Stomach smooth muscle (tissue), 2 donors: ENCODE measurements around the gene CCNK.

Experiments
- H3K27ac ChIP-seq: one replicate; pipeline ENCODE4 v1.7.0; 2013; ENCODE audit warnings: mild to moderate bottlenecking, low read length, inconsistent platforms
- H3K27me3 ChIP-seq, 2 donors: one replicate each; pipeline ENCODE4 v1.7.0; 2013; ENCODE audit warnings: low read length in 2 of 2; ENCODE audit not compliant: insufficient read depth in 2 of 2, control insufficient read depth in 1 of 2
- H3K36me3 ChIP-seq, 2 donors: one replicate each; pipeline ENCODE4 v1.7.0; 2013; ENCODE audit warnings: low read length in 2 of 2; ENCODE audit not compliant: control insufficient read depth in 2 of 2, insufficient read depth in 2 of 2
- H3K4me1 ChIP-seq: one replicate; pipeline ENCODE4 v1.7.0; 2013; ENCODE audit warnings: low read length; ENCODE audit not compliant: control insufficient read depth, insufficient read depth
- H3K4me3 ChIP-seq, 2 donors: one replicate each; pipeline ENCODE4 v1.7.0; 2013; ENCODE audit warnings: low read length in 2 of 2
- H3K9ac ChIP-seq, 2 donors: one replicate each; pipeline ENCODE4 v1.7.0; 2013; ENCODE audit warnings: low read length in 2 of 2, mild to moderate bottlenecking in 1 of 2
- H3K9me3 ChIP-seq, 2 donors: one replicate each; pipeline ENCODE4 v1.7.0; 2013; ENCODE audit warnings: low read length in 2 of 2; ENCODE audit not compliant: control insufficient read depth in 2 of 2
- donor health status: healthy.
- donor health status: Pancreatic carcinoma.

The CCNK gene

DNA sequence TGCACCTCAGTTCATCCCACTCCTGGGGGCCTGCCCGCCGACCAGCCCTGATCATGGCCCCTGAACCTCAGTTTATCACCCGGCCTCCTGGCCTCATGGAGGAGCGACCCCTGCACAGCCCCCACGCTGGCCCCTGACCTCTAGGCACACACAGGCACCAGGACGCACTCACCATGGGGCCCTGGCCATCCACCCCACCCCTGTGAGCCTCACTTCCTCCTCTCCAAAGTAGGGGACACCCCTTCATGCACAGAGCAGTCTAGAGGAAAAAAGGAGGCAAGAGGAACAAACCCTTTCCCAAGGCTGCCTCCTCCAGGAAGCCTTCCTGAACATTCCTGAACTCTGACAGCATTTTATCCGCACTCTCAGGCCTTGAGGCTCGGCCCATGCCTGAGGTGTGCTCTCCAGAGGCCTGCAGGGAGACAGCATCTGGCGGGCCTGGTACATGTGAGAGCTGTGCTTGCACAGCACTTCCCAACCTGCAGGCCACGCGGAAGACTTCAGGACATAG is 39.4 kb downstream of the CCNK start:
- Histone ChIP-seq H3K9me3 (no peaks in the 10 kb centered on the region), H3K4me3 (no peak overlapping the region), H3K27me3 (no peaks in the 10 kb centered on the region), H3K4me1 (peaks cover 56% of the 10 kb centered on the region), H3K27ac (no peak overlapping the region), H3K36me3 (peaks cover 0 to 5% of the 10 kb centered on the region in 2 donors), H3K9ac (no peak overlapping the region)

DNA sequence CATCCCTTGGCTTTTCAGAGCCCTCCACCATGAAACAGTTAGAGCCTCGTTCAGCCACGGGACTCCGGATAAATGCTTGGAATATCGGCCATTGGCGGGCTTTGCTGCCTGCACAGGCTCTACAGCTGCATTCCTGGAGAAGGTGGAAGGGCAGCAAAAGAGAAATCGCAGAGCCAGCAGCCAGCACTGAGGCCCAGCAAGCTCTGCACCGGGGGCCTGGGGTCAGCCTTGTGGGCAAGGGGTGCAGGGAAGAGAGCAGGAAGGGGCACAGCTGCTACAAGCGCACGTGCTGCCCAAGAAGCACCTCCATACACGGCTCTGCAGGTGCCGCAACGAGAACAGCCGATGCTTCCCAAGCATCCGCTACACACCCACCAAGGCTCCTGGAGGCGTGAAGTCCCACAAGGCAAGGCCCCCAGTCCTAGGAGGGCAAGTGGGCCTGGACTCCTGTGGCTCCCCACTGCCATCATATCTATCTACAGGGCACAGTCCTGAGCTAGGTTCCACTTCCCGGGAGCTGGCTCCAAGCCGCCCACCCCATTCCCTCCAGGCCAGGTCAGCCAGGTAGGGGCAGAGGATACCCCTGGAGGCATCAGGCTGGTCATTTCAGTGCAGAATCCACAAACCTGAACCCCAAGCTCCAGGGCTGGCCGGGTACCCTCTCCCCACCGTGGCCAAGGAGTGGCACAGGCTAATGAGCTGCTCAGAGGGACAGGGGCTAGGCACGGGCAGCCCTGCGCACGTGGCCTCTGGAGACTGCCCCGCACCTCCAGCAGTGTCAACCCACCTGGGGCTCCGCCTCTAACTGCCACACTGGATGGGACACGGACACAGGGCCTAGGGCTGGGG is 40.2 kb downstream of the CCNK start:
- Histone ChIP-seq H3K27ac (no peak overlapping the region), H3K27me3 (no peaks in the 10 kb centered on the region), H3K36me3 (peaks cover 0 to 5% of the 10 kb centered on the region in 2 donors), H3K4me3 (no peak overlapping the region), H3K4me1 (peaks cover 56% of the 10 kb centered on the region), H3K9ac (no peak overlapping the region), H3K9me3 (no peaks in the 10 kb centered on the region)

- no peaks in the 10 kb centered on the region for H3K9me3 ChIP-seq
- H3K27ac ChIP-seq: peak overlapping the region; percentile 71
- no peaks in the 10 kb centered on the region for H3K27me3 ChIP-seq
- H3K9ac ChIP-seq: no peak overlapping the region
- H3K4me3 ChIP-seq: no peak overlapping the region
- peaks cover 58% of the 10 kb centered on the region for H3K4me1 ChIP-seq
- H3K36me3 ChIP-seq: peaks cover 0 to 6% of the 10 kb centered on the region in 2 donors
These were observed 40.8 kb downstream of the CCNK start for GRCh38 chr14:99522025-99522401.

- H3K27ac ChIP-seq: peak overlapping the region; percentile 71
- peak overlapping the region in 1 of 2 donors; percentile 35 for H3K9ac ChIP-seq
These were observed 41.3 kb downstream of the CCNK start for GRCh38 chr14:99522457-99522891.

GRCh38 chr14:99522934-99523703 is 41.9 kb downstream of the CCNK start:
- Histone ChIP-seq H3K4me1 (peaks cover 59% of the 10 kb centered on the region), H3K36me3 (peaks cover 0 to 7% of the 10 kb centered on the region in 2 donors), H3K27me3 (no peaks in the 10 kb centered on the region), H3K9ac (peak overlapping the region; percentile 21 to 35), H3K9me3 (no peaks in the 10 kb centered on the region), H3K4me3 (peak overlapping the region in 1 of 2 donors; percentile 47), H3K27ac (peak overlapping the region; percentile 71)

More at GRCh38 chr14:99522457-99522891, 41.3 kb downstream of the CCNK start:
- Histone ChIP-seq H3K27me3 (no peaks in the 10 kb centered on the region), H3K36me3 (peaks cover 0 to 7% of the 10 kb centered on the region in 2 donors), H3K9me3 (no peaks in the 10 kb centered on the region), H3K4me1 (peaks cover 61% of the 10 kb centered on the region), H3K4me3 (peak overlapping the region in 1 of 2 donors; percentile 47)

GRCh38 chr14:99523704-99524055 is 42.5 kb downstream of the CCNK start:
- Histone ChIP-seq H3K27ac (peak overlapping the region; percentile 71), H3K4me3 (peak overlapping the region in 1 of 2 donors; percentile 22), H3K4me1 (peaks cover 54% of the 10 kb centered on the region), H3K27me3 (no peaks in the 10 kb centered on the region), H3K9me3 (no peaks in the 10 kb centered on the region), H3K36me3 (peaks cover 0 to 7% of the 10 kb centered on the region in 2 donors), H3K9ac (no peak overlapping the region)

DNA sequence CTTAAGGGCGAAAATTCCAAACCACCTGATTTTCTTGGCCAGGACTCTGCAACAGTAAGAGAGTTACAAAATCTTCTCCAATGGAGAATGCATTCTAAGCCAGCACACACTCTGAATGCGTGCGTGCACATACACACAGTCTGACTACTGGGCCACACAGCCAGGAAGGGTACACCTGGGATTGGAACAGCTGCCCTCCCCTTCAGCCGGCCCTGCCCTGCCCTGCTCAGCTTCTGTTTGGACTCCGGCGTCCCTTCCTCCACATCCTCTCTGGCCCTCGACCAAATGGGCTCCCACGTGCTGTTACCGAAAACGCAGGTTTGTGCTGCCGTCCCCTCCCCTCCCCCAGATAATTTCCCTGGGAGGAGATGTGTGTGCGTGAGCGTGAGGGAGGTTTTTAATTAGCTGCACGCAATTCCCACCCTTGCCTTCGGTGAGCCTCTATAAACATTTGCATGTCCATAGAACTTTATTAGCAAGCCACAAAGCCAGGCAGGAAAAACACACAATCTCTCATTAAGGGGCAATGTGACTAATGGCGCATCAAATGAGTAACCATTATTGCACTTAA is 43.0 kb downstream of the CCNK start:
- Histone ChIP-seq H3K4me3 (peak overlapping the region in 1 of 2 donors; percentile 15), H3K36me3 (peaks cover 0 to 7% of the 10 kb centered on the region in 2 donors), H3K9me3 (no peaks in the 10 kb centered on the region), H3K9ac (no peak overlapping the region), H3K4me1 (peaks cover 52% of the 10 kb centered on the region), H3K27me3 (no peaks in the 10 kb centered on the region), H3K27ac (peak overlapping the region; percentile 71)

- no peaks in the 10 kb centered on the region for H3K27me3 ChIP-seq
- H3K9me3 ChIP-seq: no peaks in the 10 kb centered on the region
- no peak overlapping the region for H3K9ac ChIP-seq
- H3K27ac ChIP-seq: peak overlapping the region; percentile 53
- H3K4me3 ChIP-seq: peak overlapping the region in 1 of 2 donors; percentile 15
- peaks cover 57% of the 10 kb centered on the region for H3K4me1 ChIP-seq
- H3K36me3 ChIP-seq: peaks cover 0 to 4% of the 10 kb centered on the region in 2 donors
These were observed 43.8 kb downstream of the CCNK start for GRCh38 chr14:99524804-99525698.

DNA sequence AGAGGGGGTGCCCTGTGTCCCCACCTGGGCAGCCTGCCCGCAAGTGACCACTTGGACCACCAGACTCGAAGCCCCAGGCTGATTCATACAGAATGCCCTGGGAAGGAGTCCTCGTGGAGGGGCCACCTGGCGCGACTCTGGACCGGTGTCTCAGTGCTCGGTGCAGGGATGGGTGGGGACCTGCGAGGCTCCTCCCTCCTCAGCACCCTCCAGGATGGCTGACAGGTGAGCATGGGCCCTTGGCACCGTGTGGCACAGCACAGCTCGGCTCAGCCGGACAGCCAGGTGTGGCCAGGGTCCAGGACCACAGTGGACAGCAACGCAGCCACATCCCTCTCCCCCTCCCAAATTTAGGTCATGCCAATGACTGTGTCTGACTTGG is 44.5 kb downstream of the CCNK start:
- Histone ChIP-seq H3K4me3 (no peak overlapping the region), H3K9me3 (no peaks in the 10 kb centered on the region), H3K36me3 (peaks cover 0 to 4% of the 10 kb centered on the region in 2 donors), H3K4me1 (peaks cover 59% of the 10 kb centered on the region), H3K27me3 (no peaks in the 10 kb centered on the region), H3K9ac (no peak overlapping the region), H3K27ac (peak overlapping the region; percentile 18)

DNA sequence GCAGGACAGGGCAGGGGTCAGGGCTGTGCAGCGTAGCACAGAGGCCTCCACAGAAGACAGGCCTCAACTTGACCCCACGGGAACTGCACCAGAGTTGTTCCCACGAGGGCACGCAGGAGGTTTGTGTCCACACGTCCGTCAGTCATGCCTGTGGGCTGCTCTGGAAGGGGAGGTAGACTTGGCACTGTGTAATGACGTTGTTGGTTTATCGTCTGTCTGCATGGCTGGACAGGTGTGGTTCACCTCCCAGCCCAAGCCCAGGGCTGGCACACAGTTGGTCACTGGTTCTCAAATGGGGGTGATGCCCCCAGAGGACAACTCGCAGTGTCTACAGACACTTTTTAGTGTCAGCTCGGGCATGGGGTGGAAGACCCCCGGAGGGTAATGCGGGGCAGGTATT is 45.8 kb downstream of the CCNK start:
- H3K36me3 ChIP-seq: peaks cover 0 to 2% of the 10 kb centered on the region in 2 donors
- no peak overlapping the region for H3K4me3 ChIP-seq
- H3K9me3 ChIP-seq: no peaks in the 10 kb centered on the region
- no peaks in the 10 kb centered on the region for H3K27me3 ChIP-seq
- H3K27ac ChIP-seq: no peak overlapping the region
- H3K9ac ChIP-seq: peak overlapping the region in 1 of 2 donors; percentile 13
- peaks cover 58% of the 10 kb centered on the region for H3K4me1 ChIP-seq
